Upper lobe of right lung (tissue), 1 donor: ENCODE results near the gene FFAR1. TPM values are rescaled to one million over a fixed set of nuclear protein-coding genes. Genes with fewer than 3 reads are reported as not detected.

Source experiments
- ATAC-seq: fragments of 200-7000 bp; cut with Tn5 transposase; one replicate; pipeline ENCODE4 v1.9.1; 2020; ENCODE audit warnings: mild to moderate bottlenecking, moderate library complexity
- DNase-seq: peaks from one replicate; pipeline ENCODE4 v3.0.0-alpha.2; 2020
- H3K27ac ChIP-seq: fragments of 200-600 bp; one replicate; pipeline ENCODE4 v1.8.0; 2022
- H3K27me3 ChIP-seq: fragments of 200-600 bp; one replicate; pipeline ENCODE4 v1.8.0; 2022; ENCODE audit warnings: mild to moderate bottlenecking
- H3K36me3 ChIP-seq: fragments of 200-600 bp; one replicate; pipeline ENCODE4 v1.8.0; 2022
- H3K4me1 ChIP-seq: fragments of 200-600 bp; one replicate; pipeline ENCODE4 v1.8.0; 2022
- H3K4me3 ChIP-seq: fragments of 200-600 bp; one replicate; pipeline ENCODE4 v1.8.0; 2022; ENCODE audit warnings: mild to moderate bottlenecking
- H3K9me3 ChIP-seq: fragments of 200-600 bp; one replicate; pipeline ENCODE4 v1.8.0; 2022
- intact Hi-C: fragments of 100-400 bp; cut with DNase I; formaldehyde crosslinking; loops from one replicate; pipeline ENCODE4 v1.11.0; 2022
- total RNA-seq: library from RNA; stranded (reverse); fragmentation: NEBNext Ultra II Directional; extraction: Animal tissue kit (Norgen Biotek cat#: 25700); gene quantifications from one replicate; pipeline ENCODE4 v1.2.1, GENCODE V29; 2021
- TF ChIP-seq, protein P1 (sequence below): fragments of 200-600 bp; IDR thresholded peaks from one replicate; pipeline ENCODE4 v1.8.0; 2022; ENCODE audit warnings: antibody characterized with exemption
- donor health status: DM: no; HTN: yes; CAD: no; lungs with severe emphysema.

FFAR1 gene
- total RNA-seq, 1 donor from 2014 or later = not detected

DNA sequence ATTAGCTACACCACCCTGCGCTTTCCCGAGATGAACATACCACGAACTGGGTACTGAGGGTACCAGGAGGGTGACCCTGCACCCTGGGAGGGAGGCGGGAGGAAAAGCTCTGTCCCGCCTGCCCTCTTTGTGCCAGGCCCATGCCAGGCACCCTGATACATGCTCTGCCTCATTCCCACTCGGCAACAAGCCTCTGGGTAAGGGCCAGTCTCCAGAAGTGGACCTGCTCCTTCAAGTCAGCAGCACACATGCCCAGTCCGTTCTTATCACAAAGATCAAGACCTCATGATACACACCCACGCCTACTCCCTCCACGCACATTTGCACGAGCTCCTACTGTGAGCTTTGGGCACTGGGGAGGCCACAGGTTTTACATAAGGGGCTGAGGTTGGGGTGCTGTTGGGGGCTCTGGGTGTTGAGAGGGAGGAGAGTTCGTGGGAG is 2.0 kb upstream of the FFAR1 start:
- TF ChIP-seq, protein P1, sequence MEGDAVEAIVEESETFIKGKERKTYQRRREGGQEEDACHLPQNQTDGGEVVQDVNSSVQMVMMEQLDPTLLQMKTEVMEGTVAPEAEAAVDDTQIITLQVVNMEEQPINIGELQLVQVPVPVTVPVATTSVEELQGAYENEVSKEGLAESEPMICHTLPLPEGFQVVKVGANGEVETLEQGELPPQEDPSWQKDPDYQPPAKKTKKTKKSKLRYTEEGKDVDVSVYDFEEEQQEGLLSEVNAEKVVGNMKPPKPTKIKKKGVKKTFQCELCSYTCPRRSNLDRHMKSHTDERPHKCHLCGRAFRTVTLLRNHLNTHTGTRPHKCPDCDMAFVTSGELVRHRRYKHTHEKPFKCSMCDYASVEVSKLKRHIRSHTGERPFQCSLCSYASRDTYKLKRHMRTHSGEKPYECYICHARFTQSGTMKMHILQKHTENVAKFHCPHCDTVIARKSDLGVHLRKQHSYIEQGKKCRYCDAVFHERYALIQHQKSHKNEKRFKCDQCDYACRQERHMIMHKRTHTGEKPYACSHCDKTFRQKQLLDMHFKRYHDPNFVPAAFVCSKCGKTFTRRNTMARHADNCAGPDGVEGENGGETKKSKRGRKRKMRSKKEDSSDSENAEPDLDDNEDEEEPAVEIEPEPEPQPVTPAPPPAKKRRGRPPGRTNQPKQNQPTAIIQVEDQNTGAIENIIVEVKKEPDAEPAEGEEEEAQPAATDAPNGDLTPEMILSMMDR = no peak
- Histone ChIP-seq H3K27me3 (no peaks in the 10 kb centered on the region), H3K9me3 (no peaks in the 10 kb centered on the region), H3K4me3 (no peak overlapping the region), H3K4me1 (no peaks in the 10 kb centered on the region), H3K27ac (no peak overlapping the region), H3K36me3 (no peaks in the 10 kb centered on the region)
- intact Hi-C loops = no loop called here
- ATAC-seq (no peak), DNase-seq (peak; percentile 35)

DNA sequence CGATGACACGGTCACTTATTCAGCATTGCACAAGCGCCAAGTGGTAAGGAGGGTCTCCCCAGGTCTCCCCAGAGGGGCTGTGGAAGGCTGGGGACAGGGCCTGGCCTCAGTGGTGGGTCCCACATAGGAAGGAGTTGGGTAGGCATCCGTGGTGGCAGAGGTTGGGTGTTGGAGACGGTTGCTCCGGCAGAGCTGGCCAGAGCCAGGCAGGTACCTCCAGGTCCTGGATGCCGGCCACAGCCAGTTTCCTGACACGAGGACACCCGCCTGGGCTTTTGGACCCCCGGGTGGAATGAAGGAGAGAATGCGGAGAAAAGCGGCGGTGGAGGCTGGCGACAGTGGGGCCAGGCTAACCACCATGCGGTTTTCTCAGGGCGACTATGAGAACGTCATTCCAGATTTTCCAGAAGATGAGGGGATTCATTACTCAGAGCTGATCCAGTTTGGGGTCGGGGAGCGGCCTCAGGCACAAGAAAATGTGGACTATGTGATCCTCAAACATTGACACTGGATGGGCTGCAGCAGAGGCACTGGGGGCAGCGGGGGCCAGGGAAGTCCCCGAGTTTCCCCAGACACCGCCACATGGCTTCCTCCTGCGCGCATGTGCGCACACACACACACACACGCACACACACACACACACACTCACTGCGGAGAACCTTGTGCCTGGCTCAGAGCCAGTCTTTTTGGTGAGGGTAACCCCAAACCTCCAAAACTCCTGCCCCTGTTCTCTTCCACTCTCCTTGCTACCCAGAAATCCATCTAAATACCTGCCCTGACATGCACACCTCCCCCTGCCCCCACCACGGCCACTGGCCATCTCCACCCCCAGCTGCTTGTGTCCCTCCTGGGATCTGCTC is 1.3 kb upstream of the FFAR1 start:
- H3K27ac ChIP-seq = no peak overlapping the region
- ATAC-seq (peak; percentile 35), DNase-seq (peak; percentile 61)
- H3K9me3 ChIP-seq = no peaks in the 10 kb centered on the region
- no peaks in the 10 kb centered on the region for H3K27me3 ChIP-seq
- TF ChIP-seq, protein P1 = no peak
- no peaks in the 10 kb centered on the region for H3K36me3 ChIP-seq
- intact Hi-C loops = no loop called here
- no peaks in the 10 kb centered on the region for H3K4me1 ChIP-seq
- no peak overlapping the region for H3K4me3 ChIP-seq

DNA sequence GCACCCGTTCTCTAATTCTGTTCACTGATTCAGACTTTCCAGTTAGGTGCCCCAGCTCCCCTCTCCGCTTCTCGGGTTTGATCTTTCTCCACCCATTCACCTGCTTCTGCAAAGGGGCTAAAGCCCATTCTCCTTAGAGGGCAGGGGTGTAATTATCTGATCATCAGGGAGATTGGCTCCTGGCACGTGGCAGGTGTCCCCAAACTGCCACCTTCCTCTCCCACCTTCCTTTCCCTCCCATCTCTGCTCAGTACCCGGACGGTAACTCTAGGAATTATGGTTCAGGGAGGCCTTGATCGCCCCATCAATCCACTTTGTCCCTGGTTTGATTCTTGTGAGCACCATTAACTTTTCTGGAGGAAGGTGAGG is 212 bp downstream of the FFAR1 start:
- Histone ChIP-seq H3K27me3 (no peaks in the 10 kb centered on the region), H3K36me3 (no peaks in the 10 kb centered on the region), H3K4me3 (no peak overlapping the region), H3K4me1 (no peaks in the 10 kb centered on the region), H3K9me3 (no peaks in the 10 kb centered on the region), H3K27ac (no peak overlapping the region)
- intact Hi-C loops = no loop called here
- TF ChIP-seq, protein P1 = no peak
- no peak for ATAC-seq
- peak; percentile 19 for DNase-seq

DNA sequence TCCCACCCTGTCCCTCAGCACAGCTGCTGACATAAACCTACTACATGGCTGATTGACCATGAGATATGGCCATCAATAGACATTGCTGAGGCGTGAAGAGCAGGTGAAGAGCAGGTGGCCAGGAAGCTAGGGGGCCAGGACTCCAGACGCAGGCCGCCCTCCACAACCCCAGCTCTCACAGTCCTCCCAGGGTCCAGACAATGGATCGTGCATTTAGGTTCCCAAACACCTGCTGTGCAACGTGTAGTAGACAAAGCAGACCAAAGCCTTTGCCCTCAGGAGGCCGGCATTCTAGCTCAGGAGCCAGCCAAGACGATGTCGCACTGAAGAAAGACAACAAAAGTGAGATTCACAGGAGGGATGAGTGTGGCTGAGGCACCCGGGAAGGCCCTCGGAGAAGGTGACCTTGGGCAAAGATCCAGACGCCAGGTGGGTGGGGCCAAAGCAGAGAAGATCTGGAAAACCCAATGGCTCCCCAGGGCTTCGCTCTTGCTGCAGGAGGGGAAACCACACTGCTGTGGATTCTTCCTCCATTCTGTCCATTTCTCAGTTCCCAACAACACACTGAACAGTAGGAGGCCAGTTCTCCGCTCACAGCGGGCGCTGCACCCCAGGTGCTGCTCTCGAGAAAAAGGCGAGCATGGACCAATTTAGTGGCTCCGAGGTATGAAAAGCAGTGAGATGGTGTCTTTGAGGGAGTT is 1.4 kb downstream of the FFAR1 start:
- Histone ChIP-seq H3K9me3 (no peaks in the 10 kb centered on the region), H3K27ac (no peak overlapping the region), H3K27me3 (no peaks in the 10 kb centered on the region), H3K4me3 (no peak overlapping the region), H3K4me1 (no peaks in the 10 kb centered on the region), H3K36me3 (no peaks in the 10 kb centered on the region)
- DNase-seq (peak; percentile 35), ATAC-seq (no peak)
- TF ChIP-seq, protein P1 = no peak
- intact Hi-C loops = no loop called here

DNA sequence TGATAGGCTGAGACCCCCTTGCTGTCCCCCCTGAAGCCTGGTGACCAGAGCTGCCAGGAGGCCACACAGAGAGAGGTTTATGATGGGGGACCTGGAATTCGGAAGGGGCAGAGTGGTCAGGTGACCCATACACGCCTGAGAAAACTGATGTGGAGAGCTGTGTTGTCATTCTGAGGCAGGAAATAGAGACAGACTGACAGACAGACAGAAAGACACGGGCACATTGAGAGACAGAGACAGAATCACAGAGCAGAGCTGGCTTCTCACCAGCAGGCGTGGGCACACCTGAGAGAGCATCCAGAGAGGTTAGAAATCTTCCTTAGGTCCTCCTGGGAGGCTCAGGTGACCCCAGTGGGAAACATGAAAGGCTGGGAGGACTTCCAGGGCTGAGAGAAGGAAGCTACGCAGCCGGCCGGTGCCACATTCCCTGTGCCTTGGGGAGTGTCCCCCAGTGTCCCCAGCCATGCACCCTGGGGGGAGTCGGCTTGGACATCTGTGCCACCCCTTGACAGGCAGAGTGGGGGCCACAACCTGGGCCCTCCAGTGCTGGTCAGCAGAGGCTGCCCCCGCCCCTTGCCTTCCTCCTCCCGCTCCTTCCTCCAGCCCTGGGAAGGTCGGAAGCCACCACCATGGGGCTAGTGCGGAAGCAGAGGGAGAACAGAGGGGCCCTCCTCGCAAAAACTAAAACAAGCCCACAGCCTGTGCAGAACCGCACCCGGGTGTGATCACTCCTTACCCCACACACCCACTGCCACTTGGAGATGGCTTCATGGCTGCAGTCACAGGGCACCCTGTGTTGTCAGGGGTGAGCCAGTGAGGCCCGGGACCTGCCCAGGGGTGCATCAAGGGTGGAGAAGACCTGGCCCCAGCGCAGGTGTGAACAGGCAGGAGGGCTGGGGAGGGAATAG is 2.2 kb downstream of the FFAR1 start:
- no peak overlapping the region for H3K4me3 ChIP-seq
- no peaks in the 10 kb centered on the region for H3K36me3 ChIP-seq
- peak; percentile 56 for DNase-seq
- H3K27me3 ChIP-seq = no peaks in the 10 kb centered on the region
- H3K27ac ChIP-seq = no peak overlapping the region
- intact Hi-C loops = loop anchor here (10.0 kb wide), 2 partner anchors 115 to 145 kb away; partner anchors contain the start of gene KRTDAP
- ATAC-seq = no peak
- no peaks in the 10 kb centered on the region for H3K9me3 ChIP-seq
- TF ChIP-seq, protein P1 = no peak
- no peaks in the 10 kb centered on the region for H3K4me1 ChIP-seq
